CD4-positive, alpha-beta T cell (primary cell): ENCODE measurements around the gene IGFALS. TPM values are rescaled to one million over a fixed set of nuclear protein-coding genes. Genes with fewer than 3 reads are reported as not detected.

Experiments
- ATAC-seq: fragments of 200-7000 bp; cut with Tn5 transposase; one replicate; pipeline ENCODE4 v1.10.0; 2022; ENCODE audit warnings: mild to moderate bottlenecking; ENCODE audit not compliant: poor library complexity
- CTCF ChIA-PET: fragments of 350-600 bp; sonication (Branson Sonifier 250); formaldehyde crosslinking; loops from one replicate; lab custom pipeline; 2021; ENCODE audit warnings: antibody characterized with exemption, inconsistent platforms; lab: Charles Lee
- POLR2A ChIA-PET: fragments of 350-600 bp; sonication (Branson Sonifier 250); formaldehyde crosslinking; loops from one replicate; lab custom pipeline; 2021; ENCODE audit warnings: antibody characterized with exemption, inconsistent platforms; lab: Charles Lee
- DNase-seq, 14 experiments: peaks; one replicate each; pipeline ENCODE4 v3.0.0-alpha.2; 2013 to 2020; ENCODE audit warnings: mixed read lengths in 2 of 14
- H3K27ac ChIP-seq, 2 donors: one replicate each; pipeline versions ENCODE4 v1.5.1 to v1.7.0; 2013; ENCODE audit warnings: low read length in 2 of 2, low read depth in 1 of 2, mild to moderate bottlenecking in 1 of 2
- H3K27me3 ChIP-seq, 2 experiments: 1 replicate in 1 of 2; 2 replicates in 1 of 2; pipeline versions ENCODE4 v1.6.1 to v1.7.0; 2013; ENCODE audit warnings: low read length in 2 of 2, control low read depth in 1 of 2, mild to moderate bottlenecking in 1 of 2, moderate library complexity in 1 of 2; ENCODE audit not compliant: insufficient read depth in 2 of 2, control insufficient read depth in 1 of 2
- H3K36me3 ChIP-seq: one replicate; pipeline ENCODE4 v1.6.1; 2013; ENCODE audit warnings: low read length, control low read depth; ENCODE audit not compliant: insufficient read depth
- H3K4me1 ChIP-seq: one replicate; pipeline ENCODE4 v1.6.1; 2013; ENCODE audit warnings: low read length, control low read depth; ENCODE audit not compliant: insufficient read depth
- H3K4me3 ChIP-seq: one replicate; pipeline ENCODE4 v1.5.1; 2013; ENCODE audit warnings: mild to moderate bottlenecking, low read length, moderate library complexity
- H3K9me3 ChIP-seq, 2 experiments: 1 replicate in 1 of 2; 2 replicates in 1 of 2; pipeline versions ENCODE4 v1.6.1 to v1.7.0; 2013; ENCODE audit warnings: low read length in 2 of 2, mild to moderate bottlenecking in 2 of 2, control low read depth in 1 of 2, moderate library complexity in 1 of 2; ENCODE audit not compliant: control insufficient read depth in 1 of 2, insufficient read depth in 1 of 2
- H3K27ac Mint-ChIP-seq: one replicate; pipeline ENCODE4 v1.8.0; 2020; ENCODE audit warnings: mixed read lengths
- H3K27me3 Mint-ChIP-seq: one replicate; pipeline ENCODE4 v1.8.0; 2021; ENCODE audit warnings: mixed read lengths
- H3K36me3 Mint-ChIP-seq: one replicate; pipeline ENCODE4 v1.8.0; 2021; ENCODE audit warnings: low read depth, mixed read lengths
- H3K4me1 Mint-ChIP-seq: one replicate; pipeline ENCODE4 v1.8.0; 2021; ENCODE audit warnings: low read depth, mixed read lengths
- H3K4me3 Mint-ChIP-seq: one replicate; pipeline ENCODE4 v1.8.0; 2020; ENCODE audit warnings: mild to moderate bottlenecking, mixed read lengths
- H3K9me3 Mint-ChIP-seq: one replicate; pipeline ENCODE4 v1.8.0; 2020; ENCODE audit warnings: mixed read lengths
- intact Hi-C, 2 experiments: fragments of 100-400 bp; cut with DNase I in 1 of 2; cut with micrococcal nuclease in 1 of 2; formaldehyde crosslinking; loops; one replicate each; pipeline versions ENCODE4 v1.15.1 to v1.9.0; 2023 to 2025; cut with DNase I, micrococcal nuclease
- total RNA-seq, 174 experiments: library from RNA in 2 of 174; stranded (reverse) in 2 of 174; gene quantifications; one replicate each; pipeline ENCODE4 v1.2.3 and lab custom pipeline; 2021 to 2026
- TF ChIP-seq, protein P1 (sequence below): fragments of 200-600 bp; IDR thresholded peaks from one replicate; pipeline ENCODE4 v1.8.0; 2022; ENCODE audit warnings: antibody characterized with exemption, mild to moderate bottlenecking

IGFALS gene
- total RNA-seq, 2 experiments from 2014 or later: 0.67 to 0.80 TPM

DNA sequence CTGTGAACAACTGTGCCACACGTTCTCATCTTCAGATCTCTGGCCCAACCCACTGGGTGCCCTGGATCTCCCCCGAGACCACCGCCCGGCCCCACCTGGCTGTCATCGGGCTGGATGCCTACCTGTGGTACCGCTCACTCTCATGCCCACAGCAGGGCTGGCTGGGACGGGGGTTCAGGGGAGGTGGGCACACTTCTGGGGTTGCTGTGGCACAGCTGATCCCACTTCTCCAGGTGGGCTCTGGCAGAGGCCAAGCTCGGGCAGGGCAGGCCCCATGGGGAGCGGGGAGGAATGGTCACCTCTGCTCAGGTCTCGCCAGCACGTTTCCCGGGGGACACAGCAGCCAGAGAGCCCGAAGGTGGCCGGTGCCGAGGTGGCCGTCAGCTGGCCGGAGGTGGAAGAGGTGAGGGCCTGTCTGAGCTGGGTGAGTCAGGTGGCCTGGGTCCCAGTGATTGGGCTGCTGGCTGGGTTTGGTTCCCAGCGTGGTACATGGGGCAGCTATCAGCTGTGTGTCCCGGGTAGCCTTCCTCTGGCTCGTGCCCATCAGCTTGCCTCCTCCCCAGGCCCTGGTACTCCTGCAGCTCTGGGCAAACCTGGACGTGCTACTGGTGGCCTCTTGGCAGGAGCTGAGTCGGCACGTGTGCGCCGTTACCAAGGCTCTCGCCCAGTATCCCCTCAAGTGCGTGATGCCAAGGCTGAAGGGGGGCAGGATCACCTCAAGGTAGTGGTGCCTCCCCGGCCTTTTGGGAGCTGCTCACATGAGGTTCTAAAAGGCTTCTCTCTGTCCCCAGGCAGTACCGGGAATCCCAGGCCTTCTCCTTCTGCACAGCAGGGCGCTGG lies 18.3 kb downstream of the IGFALS start:
- ATAC-seq: no peak
- Histone ChIP-seq H3K4me3 (no peak overlapping the region), H3K36me3 (peaks cover 43% of the 10 kb centered on the region), H3K27ac (no peak overlapping the region), H3K4me1 (peaks cover 47% of the 10 kb centered on the region), H3K27me3 (no peaks in the 10 kb centered on the region), H3K9me3 (peaks cover 0 to 4% of the 10 kb centered on the region in 2 experiments)
- Mint-ChIP-seq H3K4me1 (peaks cover 12% of the 10 kb centered on the region), H3K9me3 (no peaks in the 10 kb centered on the region), H3K27ac (no peak overlapping the region), H3K27me3 (no peaks in the 10 kb centered on the region), H3K36me3 (peaks cover 22% of the 10 kb centered on the region), H3K4me3 (peak overlapping the region; percentile 48)
- DNase-seq: peak in 1 of 14 experiments; percentile 34
- intact Hi-C loops: loop anchor here in 1 of 2 experiments (10.0 kb wide), 1 partner anchor 370 kb away; the partner anchor contains the start of gene RAB26
- CTCF ChIA-PET: interaction anchor here (0.5 to 4.0 kb wide), 3 partner anchors 7 to 354 kb away, joined by 3 to 21 read pairs (median 5); partner anchors contain the start of genes NUBP2 and SPSB3
- TF ChIP-seq, protein P1, sequence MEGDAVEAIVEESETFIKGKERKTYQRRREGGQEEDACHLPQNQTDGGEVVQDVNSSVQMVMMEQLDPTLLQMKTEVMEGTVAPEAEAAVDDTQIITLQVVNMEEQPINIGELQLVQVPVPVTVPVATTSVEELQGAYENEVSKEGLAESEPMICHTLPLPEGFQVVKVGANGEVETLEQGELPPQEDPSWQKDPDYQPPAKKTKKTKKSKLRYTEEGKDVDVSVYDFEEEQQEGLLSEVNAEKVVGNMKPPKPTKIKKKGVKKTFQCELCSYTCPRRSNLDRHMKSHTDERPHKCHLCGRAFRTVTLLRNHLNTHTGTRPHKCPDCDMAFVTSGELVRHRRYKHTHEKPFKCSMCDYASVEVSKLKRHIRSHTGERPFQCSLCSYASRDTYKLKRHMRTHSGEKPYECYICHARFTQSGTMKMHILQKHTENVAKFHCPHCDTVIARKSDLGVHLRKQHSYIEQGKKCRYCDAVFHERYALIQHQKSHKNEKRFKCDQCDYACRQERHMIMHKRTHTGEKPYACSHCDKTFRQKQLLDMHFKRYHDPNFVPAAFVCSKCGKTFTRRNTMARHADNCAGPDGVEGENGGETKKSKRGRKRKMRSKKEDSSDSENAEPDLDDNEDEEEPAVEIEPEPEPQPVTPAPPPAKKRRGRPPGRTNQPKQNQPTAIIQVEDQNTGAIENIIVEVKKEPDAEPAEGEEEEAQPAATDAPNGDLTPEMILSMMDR: no peak
- POLR2A ChIA-PET: interaction anchor here (1.2 kb wide), 1 partner anchor 14 kb away, joined by 3 read pairs; no protein-coding TSS in a partner anchor

DNA sequence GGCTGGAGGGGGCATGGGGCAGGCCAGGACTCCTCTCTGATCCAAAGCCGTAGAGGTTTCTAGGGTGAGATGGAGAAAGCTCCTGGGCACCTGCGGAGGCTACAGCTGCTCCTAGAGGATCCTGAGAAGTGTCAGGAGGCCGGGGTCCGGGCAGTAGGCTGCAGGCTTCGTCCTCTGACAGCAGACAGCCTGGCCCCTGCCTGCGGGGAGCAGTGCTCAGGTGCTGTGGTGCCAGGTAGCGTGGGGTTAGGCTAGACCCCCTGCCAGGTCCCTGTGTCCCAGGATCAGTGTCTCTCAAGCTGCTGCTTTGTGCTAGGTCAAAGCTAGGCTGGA lies 19.1 kb downstream of the IGFALS start:
- Histone ChIP-seq H3K27me3 (no peaks in the 10 kb centered on the region), H3K4me1 (peaks cover 45% of the 10 kb centered on the region), H3K4me3 (peak overlapping the region; percentile 89), H3K9me3 (peaks cover 0 to 4% of the 10 kb centered on the region in 2 experiments), H3K36me3 (peaks cover 39% of the 10 kb centered on the region), H3K27ac (peak overlapping the region in 1 of 2 donors; percentile 55)
- TF ChIP-seq, protein P1: no peak
- Mint-ChIP-seq H3K4me1 (peaks cover 16% of the 10 kb centered on the region), H3K9me3 (no peaks in the 10 kb centered on the region), H3K4me3 (peak overlapping the region; percentile 48), H3K27ac (no peak overlapping the region), H3K27me3 (no peaks in the 10 kb centered on the region), H3K36me3 (peaks cover 28% of the 10 kb centered on the region)
- intact Hi-C loops: loop anchor here (5.0 to 10.0 kb wide), 6 partner anchors 53 to 422 kb away; partner anchors contain the start of genes FAHD1 (in 1 of the 2), GNPTG (in 1 of the 2), HAGH (in 1 of the 2) and JPT2 (in 1 of the 2)
- ChIA-PET CTCF (interaction anchor here (4.0 kb wide), 1 partner anchor 8 kb away, joined by 21 read pairs; the partner anchor contains the start of genes NUBP2 and SPSB3), POLR2A (interaction anchor here (1.0 to 7.9 kb wide), 3 partner anchors 7 to 15 kb away, joined by 3 to 163 read pairs (median 3); partner anchors contain the start of genes NUBP2 and SPSB3)
- DNase-seq (no peak), ATAC-seq (no peak)

DNA sequence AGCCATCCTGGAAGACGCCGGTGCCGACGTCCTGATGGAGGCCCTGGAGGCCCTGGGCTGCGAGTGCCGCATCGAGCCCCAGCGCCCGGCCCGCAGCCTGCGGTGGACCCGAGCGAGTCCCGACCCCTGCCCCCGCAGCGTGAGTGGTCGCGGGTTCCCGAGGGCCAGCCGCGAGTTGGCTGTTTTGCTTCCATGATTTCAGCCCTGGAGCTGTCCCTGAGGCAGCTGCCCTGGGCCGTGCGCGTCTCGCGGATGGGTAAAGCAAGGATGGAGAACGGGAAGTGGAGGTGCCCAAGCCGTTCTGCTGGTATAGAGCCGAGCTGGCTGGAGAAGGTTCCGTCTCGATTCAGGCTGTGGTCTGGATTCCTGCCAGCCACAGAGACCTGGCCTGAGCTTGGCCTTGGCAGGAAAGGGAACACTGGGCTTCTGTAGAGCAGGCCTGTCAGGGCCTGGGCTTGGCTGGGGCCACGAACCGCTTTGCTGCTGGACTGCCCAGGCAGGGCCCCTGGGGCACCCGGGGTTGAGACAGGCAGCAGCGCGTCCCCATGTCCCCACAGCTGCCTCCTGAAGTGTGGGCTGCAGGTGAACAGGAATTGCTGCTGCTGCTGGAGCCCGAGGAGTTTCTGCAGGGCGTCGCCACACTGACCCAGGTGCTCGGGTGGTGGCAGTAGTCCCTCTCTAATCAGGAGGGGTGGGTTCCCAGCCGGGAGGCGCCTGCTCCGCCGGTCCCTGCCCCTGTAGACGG lies 19.6 kb downstream of the IGFALS start:
- intact Hi-C loops: loop anchor here (1.0 to 10.0 kb wide), 10 partner anchors 8 to 422 kb away; partner anchors contain the start of genes FAHD1 (in 2 of the 2), HAGH (in 2 of the 2), NUBP2 (in 2 of the 2) and SPSB3 (in 2 of the 2)
- H3K36me3 ChIP-seq: peaks cover 36% of the 10 kb centered on the region

More for the DNA sequence above, 19.6 kb downstream of the IGFALS start:
- Histone ChIP-seq H3K4me1 (peaks cover 42% of the 10 kb centered on the region), H3K27me3 (no peaks in the 10 kb centered on the region), H3K27ac (peak overlapping the region; percentile 55 to 69), H3K9me3 (peaks cover 0 to 4% of the 10 kb centered on the region in 2 experiments), H3K4me3 (peak overlapping the region; percentile 89)
- POLR2A ChIA-PET: interaction anchor here (0.6 to 7.9 kb wide), 4 partner anchors 8 to 68 kb away, joined by 3 to 163 read pairs (median 12); partner anchors contain the start of genes FAHD1, HAGH, MAPK8IP3 and NUBP2
- peaks cover 16% of the 10 kb centered on the region for H3K4me1 Mint-ChIP-seq
- no peak for ATAC-seq
- no peaks in the 10 kb centered on the region for H3K9me3 Mint-ChIP-seq
- H3K27me3 Mint-ChIP-seq: no peaks in the 10 kb centered on the region
- DNase-seq: peak in 1 of 14 experiments; percentile 29
- peak overlapping the region; percentile 65 for H3K27ac Mint-ChIP-seq
- H3K36me3 Mint-ChIP-seq: peaks cover 27% of the 10 kb centered on the region
- TF ChIP-seq, protein P1: no peak
- CTCF ChIA-PET: interaction anchor here (4.0 kb wide), 1 partner anchor 9 kb away, joined by 21 read pairs; the partner anchor contains the start of genes NUBP2 and SPSB3
- H3K4me3 Mint-ChIP-seq: peak overlapping the region; percentile 93
